ENCODE results near the gene PPP1R3A.

DNA sequence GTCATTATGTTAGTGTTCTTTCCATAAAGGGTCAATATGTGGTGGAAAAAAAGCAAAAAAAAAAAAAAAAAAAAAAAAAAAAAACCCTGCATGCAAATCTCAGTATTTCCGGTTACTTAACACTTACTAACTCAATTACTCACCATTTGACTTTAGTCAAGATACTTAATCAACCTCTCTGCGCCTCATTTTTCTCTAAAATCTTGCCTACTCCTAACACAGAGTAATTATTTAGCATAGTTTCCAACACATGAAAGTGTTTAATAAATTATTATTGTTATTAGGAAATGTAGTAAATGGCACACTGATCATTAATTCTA is 27.8 kb downstream of the PPP1R3A start:
- TF ChIP-seq, protein P1, sequence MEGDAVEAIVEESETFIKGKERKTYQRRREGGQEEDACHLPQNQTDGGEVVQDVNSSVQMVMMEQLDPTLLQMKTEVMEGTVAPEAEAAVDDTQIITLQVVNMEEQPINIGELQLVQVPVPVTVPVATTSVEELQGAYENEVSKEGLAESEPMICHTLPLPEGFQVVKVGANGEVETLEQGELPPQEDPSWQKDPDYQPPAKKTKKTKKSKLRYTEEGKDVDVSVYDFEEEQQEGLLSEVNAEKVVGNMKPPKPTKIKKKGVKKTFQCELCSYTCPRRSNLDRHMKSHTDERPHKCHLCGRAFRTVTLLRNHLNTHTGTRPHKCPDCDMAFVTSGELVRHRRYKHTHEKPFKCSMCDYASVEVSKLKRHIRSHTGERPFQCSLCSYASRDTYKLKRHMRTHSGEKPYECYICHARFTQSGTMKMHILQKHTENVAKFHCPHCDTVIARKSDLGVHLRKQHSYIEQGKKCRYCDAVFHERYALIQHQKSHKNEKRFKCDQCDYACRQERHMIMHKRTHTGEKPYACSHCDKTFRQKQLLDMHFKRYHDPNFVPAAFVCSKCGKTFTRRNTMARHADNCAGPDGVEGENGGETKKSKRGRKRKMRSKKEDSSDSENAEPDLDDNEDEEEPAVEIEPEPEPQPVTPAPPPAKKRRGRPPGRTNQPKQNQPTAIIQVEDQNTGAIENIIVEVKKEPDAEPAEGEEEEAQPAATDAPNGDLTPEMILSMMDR (IDR thresholded peaks at IDR 0.05) = no peak
- TF ChIP-seq POLR2A (IDR thresholded peaks at IDR 0.05) = no peak
